Endothelial cell of umbilical vein (primary cell): ENCODE data around the gene CMTM4. TPM values are rescaled to one million over a fixed set of nuclear protein-coding genes. Genes with fewer than 3 reads are reported as not detected.
"Not testable (repeated sequence)": the region's sequence is repeated elsewhere in the genome, so short reads cannot be mapped to it uniquely, and the experiment has no call there.

Experiments
- BruUV-seq: library from RNA; stranded (reverse); fragments of 400-500 nt; replicated peaks from 2 replicates; lab custom pipeline; 2021; lab: Mats Ljungman, UMichigan
- CTCF ChIA-PET: fragments of 300-600, 350-600 bp; sonication (Branson Sonifier 250); formaldehyde crosslinking; loops from one replicate; lab custom pipeline; 2021; ENCODE audit warnings: antibody characterized with exemption, inconsistent platforms; lab: Charles Lee
- POLR2A ChIA-PET: fragments of 300-600, 350-600 bp; sonication (Branson Sonifier 250); formaldehyde crosslinking; loops from one replicate; lab custom pipeline; 2021; ENCODE audit warnings: antibody characterized with exemption, inconsistent platforms; lab: Charles Lee
- DNase-seq: peaks from one replicate; pipeline ENCODE4 v3.0.0-alpha.2; 2011; ENCODE audit warnings: low read depth, low spot score
- FAIRE-seq: peaks from 2 replicates; lab custom pipeline; 2011; peaks lifted over from hg19 to GRCh38; lab: Jason Lieb, UNC
- H2AFZ ChIP-seq: 2 replicates; pipeline ENCODE4 v1.6.0; 2012; ENCODE audit warnings: low read depth, low read length, control low read depth, inconsistent platforms
- H3K27ac ChIP-seq: 2 replicates; pipeline ENCODE4 v1.5.1; 2011; ENCODE audit warnings: low read depth, mild to moderate bottlenecking, control low read depth, low read length, moderate library complexity; ENCODE audit not compliant: insufficient read depth
- H3K27me3 ChIP-seq, 2 experiments: 2 replicates each; pipeline versions ENCODE4 v1.6.0 to v1.6.1; 2011; ENCODE audit warnings: low read length in 2 of 2, mixed read lengths in 1 of 2; ENCODE audit not compliant: control insufficient read depth in 2 of 2, insufficient read depth in 2 of 2
- H3K36me3 ChIP-seq, 2 experiments: 2 replicates in 1 of 2; 3 replicates in 1 of 2; pipeline ENCODE4 v1.5.1; 2011; ENCODE audit warnings: low read length in 2 of 2, mild to moderate bottlenecking in 1 of 2, moderate library complexity in 1 of 2; ENCODE audit not compliant: control insufficient read depth in 2 of 2, insufficient read depth in 2 of 2; ENCODE audit errors: extremely low read depth in 1 of 2
- H3K4me1 ChIP-seq: 3 replicates; pipeline ENCODE4 v1.5.1; 2011; ENCODE audit warnings: mild to moderate bottlenecking, low read length; ENCODE audit not compliant: control insufficient read depth, insufficient read depth; ENCODE audit errors: extremely low read depth
- H3K4me2 ChIP-seq: 2 replicates; pipeline ENCODE4 v1.6.1; 2011; ENCODE audit warnings: low read length, control low read depth, mixed read lengths; ENCODE audit not compliant: insufficient read depth
- H3K4me3 ChIP-seq, 3 experiments: fragments of 200-600 bp in 1 of 3; sonication (generic), shearing (Covaris generic) in 1 of 3; replicated peaks in 1 of 3; 2 replicates each; pipeline ENCODE4 v1.5.1; 2011 to 2016; ENCODE audit warnings: control low read depth in 3 of 3, low read length in 3 of 3, mild to moderate bottlenecking in 2 of 3, inconsistent platforms in 1 of 3, low read depth in 1 of 3, moderate library complexity in 1 of 3; ENCODE audit not compliant: insufficient read depth in 1 of 3
- H3K79me2 ChIP-seq: 2 replicates; pipeline ENCODE4 v1.6.0; 2012; ENCODE audit warnings: low read length, inconsistent platforms; ENCODE audit not compliant: control insufficient read depth, insufficient read depth
- H3K9ac ChIP-seq: replicated peaks from 2 replicates; pipeline ENCODE3; 2011; ENCODE audit warnings: low read length, control low read depth; ENCODE audit not compliant: insufficient read depth; ENCODE audit errors: extremely low read depth
- H3K9me1 ChIP-seq: replicated peaks from 3 replicates; pipeline ENCODE4 v1.6.0; 2011; ENCODE audit warnings: mild to moderate bottlenecking, low read length; ENCODE audit not compliant: control insufficient read depth, insufficient read depth; ENCODE audit errors: extremely low read depth
- H3K9me3 ChIP-seq: replicated peaks from 2 replicates; pipeline ENCODE4 v1.5.1; 2012; ENCODE audit warnings: low read length, inconsistent platforms; ENCODE audit not compliant: control insufficient read depth, insufficient read depth
- H4K20me1 ChIP-seq: replicated peaks from 2 replicates; pipeline ENCODE3; 2011; ENCODE audit warnings: mild to moderate bottlenecking, low read length; ENCODE audit not compliant: control insufficient read depth, insufficient read depth; ENCODE audit errors: extremely low read depth
- CTCF ChIP-seq, 2 donors: IDR thresholded peaks; 1 replicate in 1 of 2; 2 replicates in 1 of 2; pipeline ENCODE4 v1.5.1; 2011; ENCODE audit warnings: low read length in 2 of 2, mild to moderate bottlenecking in 2 of 2, moderate library complexity in 2 of 2, control low read depth in 1 of 2, inconsistent platforms in 1 of 2, low read depth in 1 of 2; ENCODE audit not compliant: insufficient read depth in 1 of 2; ENCODE audit errors: extremely low read depth in 1 of 2
- EZH2 ChIP-seq: IDR thresholded peaks from 2 replicates; pipeline ENCODE4 v1.6.1; 2012; ENCODE audit warnings: borderline replicate concordance, low read depth, mild to moderate bottlenecking, moderate library complexity, low read length, inconsistent platforms; ENCODE audit not compliant: severe bottlenecking
- FOS ChIP-seq: IDR thresholded peaks from 2 replicates; pipeline ENCODE4 v1.6.1; 2011; ENCODE audit warnings: mild to moderate bottlenecking, low read length, moderate library complexity, borderline replicate concordance; ENCODE audit not compliant: insufficient read depth
- GATA2 ChIP-seq: IDR thresholded peaks from 2 replicates; pipeline ENCODE4 v1.7.0; 2011; ENCODE audit warnings: low read depth, mild to moderate bottlenecking, moderate library complexity, mixed read lengths, low read length; ENCODE audit not compliant: insufficient read length, insufficient read depth
- JUN ChIP-seq: IDR thresholded peaks from 2 replicates; pipeline ENCODE4 v1.6.1; 2011; ENCODE audit warnings: borderline replicate concordance, low read depth; ENCODE audit not compliant: insufficient read length, insufficient read depth
- MAX ChIP-seq: IDR thresholded peaks from 2 replicates; pipeline ENCODE4 v1.6.1; 2011; ENCODE audit not compliant: insufficient read depth, insufficient read length
- MYC ChIP-seq: IDR thresholded peaks from one replicate; pipeline ENCODE4 v1.6.1; 2011; ENCODE audit warnings: mild to moderate bottlenecking, low read depth, low read length
- POLR2A ChIP-seq: IDR thresholded peaks from 2 replicates; pipeline ENCODE4 v1.6.1; 2012; ENCODE audit warnings: low read depth, mild to moderate bottlenecking, control low read depth, low read length
- POLR2AphosphoS5 ChIP-seq: IDR thresholded peaks from 2 replicates; pipeline ENCODE4 v1.6.1; 2012; ENCODE audit warnings: low read depth, mild to moderate bottlenecking, control low read depth, low read length, moderate library complexity; ENCODE audit not compliant: insufficient read depth
- dilution Hi-C: fragments of 300-500 bp; cut with MboI; formaldehyde crosslinking; loops from one replicate; pipeline ENCODE4 v1.15.0; 2019; ENCODE audit warnings: low sequenced_read_pairs; ENCODE audit not compliant: extremely low pct_ligation_motif_present
- intact Hi-C: fragments of 100-400 bp; cut with micrococcal nuclease; formaldehyde crosslinking; loops from one replicate; pipeline ENCODE4 v1.10.0; 2022
- polyA plus RNA-seq, 4 experiments: library from polyadenylated mRNA; depleted of rRNA in 3 of 4; stranded (reverse) in 3 of 4; unstranded in 1 of 4; fragments of >200 nt; gene quantifications; 2 replicates each; pipeline versions ENCODE4 v1.2.1 to v1.2.3, GENCODE V29; 2011 to 2012; ENCODE audit warnings: missing spikeins in 1 of 4
- total RNA-seq: library from RNA; stranded (reverse); gene quantifications from 2 replicates; pipeline ENCODE4 v1.2.3, GENCODE V29; 2021

The CMTM4 gene
- total and polyA plus RNA-seq, 2 donors (not counting 3 experiments of a cell fraction or from before 2014, with no cell fraction given), result 9.0 to 10.7 TPM

GRCh38 chr16:66630561-66631260 lies 65.8 kb downstream of the CMTM4 start:
- H3K36me3 ChIP-seq, FAIRE-seq, DNase-seq, H3K9ac ChIP-seq, CTCF ChIA-PET, H3K27ac ChIP-seq, H4K20me1 ChIP-seq, H3K9me1 ChIP-seq, H3K27me3 ChIP-seq, H3K4me2 ChIP-seq, H3K79me2 ChIP-seq, dilution Hi-C loops, H2AFZ ChIP-seq, H3K4me3 ChIP-seq, intact Hi-C loops, H3K4me1 ChIP-seq, POLR2A ChIA-PET, H3K9me3 ChIP-seq, BruUV-seq: not testable (repeated sequence)

GRCh38 chr16:66629856-66630255 lies 66.7 kb downstream of the CMTM4 start:
- Histone ChIP-seq H3K27me3 (no peaks in the 10 kb centered on the region), H3K4me2 (no peak overlapping the region), H3K4me3 (no peak overlapping the region), H4K20me1 (no peaks in the 10 kb centered on the region), H2AFZ (no peak overlapping the region), H3K36me3 (no peaks in the 10 kb centered on the region), H3K9ac (no peak overlapping the region), H3K27ac (no peak overlapping the region), H3K79me2 (no peaks in the 10 kb centered on the region), H3K9me1 (no peaks in the 10 kb centered on the region), H3K4me1 (no peaks in the 10 kb centered on the region), H3K9me3 (no peaks in the 10 kb centered on the region)
- dilution Hi-C loops, result no loop called here
- intact Hi-C loops, result no loop called here
- ChIA-PET CTCF (interaction anchor here (0.6 to 1.8 kb wide), 4 partner anchors 11 to 31 kb away, joined by 3 to 4 read pairs (median 4); no protein-coding TSS in a partner anchor), POLR2A (no interaction called here)
- no TSS peak for BruUV-seq
- no peak for TF ChIP-seq EZH2
- no peak for TF ChIP-seq POLR2AphosphoS5
- TF ChIP-seq MAX, result no peak
- TF ChIP-seq CTCF (IDR thresholded peaks at IDR 0.05; ENCODE audit: extremely low read depth in 1 of 2, insufficient read depth in 1 of 2, low read depth in 1 of 2, low read length in 2 of 2), result no peak
- no peak for TF ChIP-seq MYC
- no peak for TF ChIP-seq JUN
- TF ChIP-seq GATA2, result no peak
- no peak for TF ChIP-seq FOS
- no peak for TF ChIP-seq POLR2A
- FAIRE-seq (no peak), DNase-seq (no peak)
